HG03280 (cell line): ENCODE data around the gene ASAP2.

Experiments
- ATAC-seq: cut with Tn5 transposase; IDR thresholded peaks from one replicate; pipeline ENCODE4 v1.9.1; 2021; ENCODE audit warnings: mild to moderate bottlenecking, moderate library complexity; ENCODE audit not compliant: unreplicated experiment

The ASAP2 gene

GRCh38 chr2:9341337-9341887 is 134.8 kb downstream of the ASAP2 start:
- ATAC-seq = no peak

GRCh38 chr2:9342659-9343058 is 136.0 kb downstream of the ASAP2 start:
- ATAC-seq = no peak

- ATAC-seq = no peak
Measured at GRCh38 chr2:9343524-9343923, 136.9 kb downstream of the ASAP2 start.

- no peak for ATAC-seq
Measured at GRCh38 chr2:9344434-9344833, 137.8 kb downstream of the ASAP2 start.

GRCh38 chr2:9345343-9345742 is 138.7 kb downstream of the ASAP2 start:
- ATAC-seq = no peak

GRCh38 chr2:9345997-9346396 is 139.4 kb downstream of the ASAP2 start:
- ATAC-seq = no peak

GRCh38 chr2:9346885-9347284 is 140.3 kb downstream of the ASAP2 start:
- ATAC-seq = no peak

GRCh38 chr2:9347411-9347881 is 140.8 kb downstream of the ASAP2 start:
- no peak for ATAC-seq

GRCh38 chr2:9354318-9354717 is 147.7 kb downstream of the ASAP2 start:
- ATAC-seq = no peak

GRCh38 chr2:9355270-9355669 is 148.7 kb downstream of the ASAP2 start:
- ATAC-seq = no peak

- ATAC-seq = no peak
Measured at GRCh38 chr2:9355716-9356115, 149.1 kb downstream of the ASAP2 start.

GRCh38 chr2:9356261-9356660 is 149.6 kb downstream of the ASAP2 start:
- ATAC-seq = no peak

GRCh38 chr2:9358846-9359245 is 152.2 kb downstream of the ASAP2 start:
- no peak for ATAC-seq

GRCh38 chr2:9359463-9359862 is 152.9 kb downstream of the ASAP2 start:
- ATAC-seq = no peak

- no peak for ATAC-seq
Measured at GRCh38 chr2:9360110-9360509, 153.5 kb downstream of the ASAP2 start.

GRCh38 chr2:9360701-9361100 is 154.1 kb downstream of the ASAP2 start:
- ATAC-seq = no peak

GRCh38 chr2:9364373-9364772 is 157.8 kb downstream of the ASAP2 start:
- no peak for ATAC-seq

GRCh38 chr2:9364791-9365497 is 158.3 kb downstream of the ASAP2 start:
- no peak for ATAC-seq

GRCh38 chr2:9365498-9366019 is 158.9 kb downstream of the ASAP2 start:
- ATAC-seq = no peak

GRCh38 chr2:9366026-9366425 is 159.4 kb downstream of the ASAP2 start:
- no peak for ATAC-seq

GRCh38 chr2:9370746-9371145 is 164.1 kb downstream of the ASAP2 start:
- ATAC-seq = no peak

- ATAC-seq = no peak
Measured at GRCh38 chr2:9373047-9373446, 166.4 kb downstream of the ASAP2 start.

- ATAC-seq = no peak
Measured at GRCh38 chr2:9373476-9373875, 166.9 kb downstream of the ASAP2 start.
